OCI-LY7 (cell line): ENCODE measurements around the gene BNIP3. TPM values are rescaled to one million over a fixed set of nuclear protein-coding genes. Genes with fewer than 3 reads are reported as not detected.
"Not testable (repeated sequence)": the region's sequence is repeated elsewhere in the genome, so short reads cannot be mapped to it uniquely, and the experiment has no call there.

Experiments
- BruUV-seq: library from RNA; stranded (reverse); fragments of 400-500 nt; replicated peaks from 2 replicates; lab custom pipeline; 2021; lab: Mats Ljungman, UMichigan
- CTCF ChIA-PET: fragments of 300-600 bp; sonication (Branson Sonifier 250); formaldehyde crosslinking; loops from one replicate; lab custom pipeline; 2022; ENCODE audit warnings: antibody characterized with exemption; ENCODE audit not compliant: unreplicated experiment; lab: Charles Lee
- POLR2A ChIA-PET: fragments of 300-600 bp; sonication (Branson Sonifier 250); formaldehyde crosslinking; loops from one replicate; lab custom pipeline; 2022; ENCODE audit warnings: antibody characterized with exemption; lab: Charles Lee
- DNase-seq: peaks from one replicate; pipeline ENCODE4 v3.0.0-alpha.2; 2015; ENCODE audit warnings: low spot score
- H2AFZ ChIP-seq: fragments of 200-600 bp; sonication (generic), shearing (Covaris generic); 2 replicates; pipeline ENCODE4 v1.6.1; 2014; ENCODE audit warnings: mild to moderate bottlenecking, antibody characterized with exemption, low read length, moderate library complexity
- H3K27ac ChIP-seq: fragments of 200-600 bp; sonication (generic); 2 replicates; pipeline ENCODE4 v1.5.1; 2014; ENCODE audit warnings: mixed run types, low read depth, mild to moderate bottlenecking, moderate library complexity, low read length, inconsistent platforms; ENCODE audit not compliant: poor library complexity, severe bottlenecking
- H3K36me3 ChIP-seq: fragments of 200-600 bp; sonication (generic); 2 replicates; pipeline ENCODE4 v1.6.1; 2014; ENCODE audit warnings: mild to moderate bottlenecking, antibody characterized with exemption, low read length, moderate library complexity, mixed read lengths; ENCODE audit not compliant: insufficient read depth
- H3K4me1 ChIP-seq: fragments of 200-600 bp; sonication (generic); 2 replicates; pipeline ENCODE4 v1.5.1; 2014; ENCODE audit warnings: mild to moderate bottlenecking, low read length; ENCODE audit not compliant: insufficient read depth, poor library complexity, severe bottlenecking
- H3K4me2 ChIP-seq: fragments of 200-600 bp; sonication (generic); 2 replicates; pipeline ENCODE4 v1.6.1; 2014; ENCODE audit warnings: mild to moderate bottlenecking, low read length
- H3K4me3 ChIP-seq: fragments of 200-600 bp; sonication (generic); 2 replicates; pipeline ENCODE4 v1.5.1; 2014; ENCODE audit warnings: mild to moderate bottlenecking, low read depth, low read length; ENCODE audit not compliant: poor library complexity, severe bottlenecking
- H3K79me2 ChIP-seq: fragments of 200-600 bp; sonication (generic); 2 replicates; pipeline ENCODE4 v1.6.1; 2016; ENCODE audit warnings: low read depth, mild to moderate bottlenecking, low read length, moderate library complexity, mixed read lengths; ENCODE audit not compliant: insufficient read depth
- H3K9me2 ChIP-seq: fragments of 200-600 bp; sonication (generic); 2 replicates; pipeline ENCODE4 v1.6.1; 2016; ENCODE audit warnings: mild to moderate bottlenecking, low read length, mixed read lengths; ENCODE audit not compliant: insufficient read depth
- H3K9me3 ChIP-seq: fragments of 200-600 bp; sonication (generic); 2 replicates; pipeline ENCODE4 v1.6.1; 2014; ENCODE audit warnings: mild to moderate bottlenecking, mixed run types, low read length, mixed read lengths
- H4K20me1 ChIP-seq: fragments of 200-600 bp; sonication (generic); 2 replicates; pipeline ENCODE4 v1.6.1; 2014; ENCODE audit warnings: mild to moderate bottlenecking, antibody characterized with exemption, low read length, moderate library complexity, mixed read lengths; ENCODE audit not compliant: insufficient read depth
- CTCF ChIP-seq: fragments of 200-600 bp; sonication (generic); conservative IDR thresholded peaks from 2 replicates; pipeline ENCODE4 v1.5.1; 2014; ENCODE audit warnings: mild to moderate bottlenecking, antibody characterized with exemption, low read length, moderate library complexity, mixed read lengths
- EZH2phosphoT487 ChIP-seq: fragments of 200-600 bp; sonication (generic); IDR thresholded peaks from 2 replicates; pipeline ENCODE4 v1.6.1; 2018; ENCODE audit warnings: low read depth, borderline replicate concordance, mild to moderate bottlenecking, mixed run types, antibody characterized with exemption, low read length, moderate library complexity, mixed read lengths
- intact Hi-C: fragments of 100-400 bp; cut with micrococcal nuclease; formaldehyde crosslinking; loops from one replicate; pipeline ENCODE4 v1.10.0; 2022; ENCODE audit not compliant: unreplicated experiment
- total RNA-seq, 2 experiments: library from RNA; depleted of rRNA in 1 of 2; stranded (reverse); fragments of >200 nt in 1 of 2; shearing (Covaris generic) in 1 of 2; gene quantifications; 2 replicates each; pipeline ENCODE4 v1.2.3, GENCODE V29; 2014 to 2022

The BNIP3 gene
- total RNA-seq, 2 experiments from 2014 or later: 60.1 to 99.8 TPM

GRCh38 chr10:131994435-131994834 lies 12.7 kb upstream of the BNIP3 start:
- peaks cover 12% of the 10 kb centered on the region for H3K4me1 ChIP-seq
- ChIA-PET POLR2A (no interaction called here), CTCF (no interaction called here)
- no peaks in the 10 kb centered on the region for H3K79me2 ChIP-seq
- no peak overlapping the region for H3K4me2 ChIP-seq
- H2AFZ ChIP-seq: no peak overlapping the region
- TF ChIP-seq CTCF: no peak
- TF ChIP-seq EZH2phosphoT487: no peak
- no peak for DNase-seq
- no peaks in the 10 kb centered on the region for H3K36me3 ChIP-seq
- BruUV-seq: no TSS peak
- no peak overlapping the region for H3K4me3 ChIP-seq
- H3K27ac ChIP-seq: no peak overlapping the region
- H3K9me3 ChIP-seq: no peaks in the 10 kb centered on the region
- no peaks in the 10 kb centered on the region for H4K20me1 ChIP-seq
- intact Hi-C loops: no loop called here
- no peaks in the 10 kb centered on the region for H3K9me2 ChIP-seq

GRCh38 chr10:131993275-131993674 lies 11.6 kb upstream of the BNIP3 start:
- POLR2A ChIA-PET: no interaction called here
- Histone ChIP-seq H3K36me3 (no peaks in the 10 kb centered on the region), H3K4me2 (no peak overlapping the region), H4K20me1 (no peaks in the 10 kb centered on the region), H3K9me3 (no peaks in the 10 kb centered on the region), H3K4me3 (no peak overlapping the region), H3K9me2 (no peaks in the 10 kb centered on the region), H3K79me2 (no peaks in the 10 kb centered on the region), H3K4me1 (peaks cover 12% of the 10 kb centered on the region), H2AFZ (no peak overlapping the region), H3K27ac (no peak overlapping the region)
- no TSS peak for BruUV-seq
- TF ChIP-seq EZH2phosphoT487 (no peak), CTCF (no peak)
- no peak for DNase-seq
- CTCF ChIA-PET: no interaction called here
- intact Hi-C loops: no loop called here

GRCh38 chr10:131991726-131992125 lies 10.0 kb upstream of the BNIP3 start:
- no TSS peak for BruUV-seq
- POLR2A ChIA-PET: no interaction called here

GRCh38 chr10:131987786-131988185 lies 6.1 kb upstream of the BNIP3 start:
- DNase-seq, H3K4me3 ChIP-seq, H3K4me1 ChIP-seq, H3K9me3 ChIP-seq, CTCF ChIA-PET, H3K27ac ChIP-seq, H2AFZ ChIP-seq, BruUV-seq, H3K9me2 ChIP-seq, H3K36me3 ChIP-seq, POLR2A ChIA-PET, H3K79me2 ChIP-seq, H3K4me2 ChIP-seq, H4K20me1 ChIP-seq: not testable (repeated sequence)
- intact Hi-C loops: loop anchor here (10.0 kb wide), 1 partner anchor 157 kb away; no protein-coding TSS in a partner anchor

More at GRCh38 chr10:131991726-131992125, 10.0 kb upstream of the BNIP3 start:
- H3K27ac ChIP-seq: no peak overlapping the region
- TF ChIP-seq CTCF (no peak), EZH2phosphoT487 (no peak)
- no peaks in the 10 kb centered on the region for H3K9me3 ChIP-seq
- H3K4me2 ChIP-seq: no peak overlapping the region
- H3K4me3 ChIP-seq: no peak overlapping the region
- no peaks in the 10 kb centered on the region for H4K20me1 ChIP-seq
- no peak for DNase-seq
- no peaks in the 10 kb centered on the region for H3K9me2 ChIP-seq
- no peak overlapping the region for H2AFZ ChIP-seq
- intact Hi-C loops: no loop called here
- no peaks in the 10 kb centered on the region for H3K36me3 ChIP-seq
- no peaks in the 10 kb centered on the region for H3K4me1 ChIP-seq
- CTCF ChIA-PET: no interaction called here
- no peaks in the 10 kb centered on the region for H3K79me2 ChIP-seq
